Mesenchymal stem cell (in vitro differentiated cells and primary cell): ENCODE results near the gene KRT12.

Experiments
- DNase-seq: peaks from one replicate; pipeline ENCODE4 v3.0.0-alpha.2; 2013
- H2AFZ ChIP-seq: one replicate; pipeline ENCODE4 v1.6.1; 2013; ENCODE audit warnings: low read depth, mild to moderate bottlenecking, control low read depth, inconsistent platforms, low read length, moderate library complexity
- H2AK5ac ChIP-seq: 2 replicates; pipeline ENCODE4 v1.6.1; 2013; ENCODE audit warnings: low read length, moderate library complexity, mild to moderate bottlenecking, inconsistent platforms; ENCODE audit not compliant: severe bottlenecking
- H2BK120ac ChIP-seq: one replicate; pipeline ENCODE4 v1.6.1; 2013; ENCODE audit warnings: low read depth, mild to moderate bottlenecking, inconsistent platforms, low read length, moderate library complexity
- H2BK12ac ChIP-seq, 2 experiments: one replicate each; pipeline ENCODE4 v1.6.1; 2013; ENCODE audit warnings: inconsistent platforms in 2 of 2, low read length in 2 of 2, mild to moderate bottlenecking in 2 of 2, moderate library complexity in 2 of 2, control low read depth in 1 of 2
- H2BK15ac ChIP-seq: one replicate; pipeline ENCODE4 v1.6.1; 2013; ENCODE audit warnings: mild to moderate bottlenecking, low read depth, inconsistent platforms; ENCODE audit not compliant: poor library complexity, severe bottlenecking
- H2BK5ac ChIP-seq: 2 replicates; pipeline ENCODE4 v1.6.1; 2013; ENCODE audit warnings: low read depth, mild to moderate bottlenecking, low read length, control low read depth, inconsistent platforms; ENCODE audit not compliant: poor library complexity, severe bottlenecking
- H3K14ac ChIP-seq, 2 experiments: one replicate each; pipeline ENCODE4 v1.6.1; 2013; ENCODE audit warnings: inconsistent platforms in 2 of 2, low read length in 2 of 2, control low read depth in 1 of 2, mild to moderate bottlenecking in 1 of 2, moderate library complexity in 1 of 2
- H3K18ac ChIP-seq, 2 experiments: one replicate each; pipeline ENCODE4 v1.6.1; 2013; ENCODE audit warnings: inconsistent platforms in 2 of 2, low read length in 2 of 2, control low read depth in 1 of 2, low read depth in 1 of 2, mild to moderate bottlenecking in 1 of 2
- H3K23ac ChIP-seq, 2 experiments: one replicate each; pipeline ENCODE4 v1.6.1; 2013; ENCODE audit warnings: inconsistent platforms in 2 of 2, low read length in 2 of 2, mild to moderate bottlenecking in 2 of 2, moderate library complexity in 2 of 2, control low read depth in 1 of 2
- H3K27ac ChIP-seq: 2 replicates; pipeline ENCODE4 v1.5.1; 2013; ENCODE audit warnings: mild to moderate bottlenecking, moderate library complexity, low read length, control low read depth, inconsistent platforms; ENCODE audit not compliant: poor library complexity, severe bottlenecking
- H3K27me3 ChIP-seq, 2 experiments: 2 replicates each; pipeline versions ENCODE4 v1.6.1 to v1.7.0; 2013; ENCODE audit warnings: low read length in 2 of 2, mild to moderate bottlenecking in 2 of 2, moderate library complexity in 2 of 2, control low read depth in 1 of 2, inconsistent platforms in 1 of 2; ENCODE audit not compliant: control insufficient read depth in 1 of 2, insufficient read depth in 1 of 2
- H3K36me3 ChIP-seq, 2 experiments: 2 replicates each; pipeline versions ENCODE4 v1.6.1 to v1.7.0; 2013; ENCODE audit warnings: low read length in 2 of 2, control low read depth in 1 of 2, inconsistent platforms in 1 of 2, low read depth in 1 of 2, mild to moderate bottlenecking in 1 of 2; ENCODE audit not compliant: insufficient read depth in 2 of 2, control insufficient read depth in 1 of 2
- H3K4ac ChIP-seq, 2 experiments: one replicate each; pipeline ENCODE4 v1.6.1; 2013; ENCODE audit warnings: inconsistent platforms in 2 of 2, low read length in 2 of 2, mild to moderate bottlenecking in 2 of 2, moderate library complexity in 2 of 2, control low read depth in 1 of 2, low read depth in 1 of 2
- H3K4me1 ChIP-seq: 2 replicates; pipeline ENCODE4 v1.6.1; 2013; ENCODE audit warnings: low read depth, low read length, control low read depth; ENCODE audit not compliant: control insufficient read depth, insufficient read depth
- H3K4me2 ChIP-seq: 2 replicates; pipeline ENCODE4 v1.6.1; 2013; ENCODE audit warnings: low read length, mild to moderate bottlenecking, inconsistent platforms; ENCODE audit not compliant: poor library complexity, severe bottlenecking
- H3K4me3 ChIP-seq, 2 experiments: 2 replicates each; pipeline versions ENCODE4 v1.5.1 to v1.7.0; 2013; ENCODE audit warnings: low read length in 2 of 2, mild to moderate bottlenecking in 2 of 2, control low read depth in 1 of 2, low read depth in 1 of 2; ENCODE audit not compliant: insufficient read depth in 1 of 2
- H3K79me1 ChIP-seq: replicated peaks from 2 replicates; pipeline ENCODE4 v1.6.1; 2013; ENCODE audit warnings: mild to moderate bottlenecking, control low read depth, low read length, inconsistent platforms; ENCODE audit not compliant: poor library complexity, severe bottlenecking
- H3K9ac ChIP-seq: 2 replicates; pipeline ENCODE4 v1.7.0; 2013; ENCODE audit warnings: mild to moderate bottlenecking, low read length, moderate library complexity
- H3K9me3 ChIP-seq: 2 replicates; pipeline ENCODE4 v1.7.0; 2013; ENCODE audit warnings: mild to moderate bottlenecking, low read length; ENCODE audit not compliant: control insufficient read depth
- H4K8ac ChIP-seq: one replicate; pipeline ENCODE4 v1.6.1; 2013; ENCODE audit warnings: inconsistent platforms, mild to moderate bottlenecking, low read length, moderate library complexity
- H4K91ac ChIP-seq: one replicate; pipeline ENCODE4 v1.6.1; 2013; ENCODE audit warnings: mild to moderate bottlenecking, low read length, inconsistent platforms
- WGBS: methylation state at CpG from one replicate; pipeline ENCODE4 v1.1.7; 2013; ENCODE audit warnings: mixed read lengths; 5-methylcytosine and 5-hydroxymethylcytosine counted together

Gene KRT12

GRCh38 chr17:40895106-40895730 is 28.2 kb upstream of the KRT12 start:
- Histone ChIP-seq H2BK12ac (no peak overlapping the region), H2BK15ac (no peak overlapping the region), H3K4me2 (no peak overlapping the region), H3K27me3 (peaks cover 0 to 19% of the 10 kb centered on the region in 2 experiments), H3K36me3 (no peaks in the 10 kb centered on the region), H2AFZ (no peak overlapping the region), H3K18ac (no peak overlapping the region), H3K27ac (no peak overlapping the region), H2BK5ac (no peak overlapping the region), H2AK5ac (peak overlapping the region; percentile 83), H3K9me3 (no peaks in the 10 kb centered on the region), H3K14ac (no peak overlapping the region), H3K9ac (no peak overlapping the region), H3K4ac (no peak overlapping the region), H3K79me1 (no peaks in the 10 kb centered on the region), H3K4me3 (no peak overlapping the region), H4K8ac (no peak overlapping the region), H2BK120ac (no peak overlapping the region), H3K4me1 (peaks cover 4% of the 10 kb centered on the region), H4K91ac (no peak overlapping the region), H3K23ac (no peak overlapping the region)
- 79% methylated on average over 9 of the region's 9 CpGs for WGBS
- DNase-seq, result no peak

- 67% methylated on average over 1 of the region's 2 CpGs for WGBS
- H2AFZ ChIP-seq, result no peak overlapping the region
- H3K4me1 ChIP-seq, result peaks cover 2% of the 10 kb centered on the region
- H3K4ac ChIP-seq, result no peak overlapping the region
- H3K27ac ChIP-seq, result peak overlapping the region; percentile 23
- no peak overlapping the region for H3K9ac ChIP-seq
- H3K27me3 ChIP-seq, result peaks cover 0 to 12% of the 10 kb centered on the region in 2 experiments
- no peak overlapping the region for H2BK5ac ChIP-seq
- H2BK15ac ChIP-seq, result no peak overlapping the region
- H3K18ac ChIP-seq, result no peak overlapping the region
- H3K9me3 ChIP-seq, result no peaks in the 10 kb centered on the region
- H3K79me1 ChIP-seq, result no peaks in the 10 kb centered on the region
- H4K91ac ChIP-seq, result no peak overlapping the region
- no peak for DNase-seq
- no peak overlapping the region for H3K23ac ChIP-seq
- no peak overlapping the region for H2AK5ac ChIP-seq
- H2BK120ac ChIP-seq, result no peak overlapping the region
- H2BK12ac ChIP-seq, result no peak overlapping the region
- no peaks in the 10 kb centered on the region for H3K36me3 ChIP-seq
- no peak overlapping the region for H3K4me3 ChIP-seq
- no peak overlapping the region for H4K8ac ChIP-seq
- no peak overlapping the region for H3K4me2 ChIP-seq
- H3K14ac ChIP-seq, result no peak overlapping the region
Observed at GRCh38 chr17:40888196-40888720, 21.2 kb upstream of the KRT12 start.

- Histone ChIP-seq H2BK120ac (no peak overlapping the region), H2AFZ (no peak overlapping the region), H4K91ac (no peak overlapping the region), H3K79me1 (no peaks in the 10 kb centered on the region), H3K36me3 (no peaks in the 10 kb centered on the region), H3K4me2 (no peak overlapping the region), H3K4ac (no peak overlapping the region), H2BK15ac (no peak overlapping the region), H2AK5ac (peak overlapping the region; percentile 65), H3K4me3 (no peak overlapping the region), H3K14ac (no peak overlapping the region), H3K27ac (no peak overlapping the region), H3K27me3 (peaks cover 0 to 8% of the 10 kb centered on the region in 2 experiments), H3K9ac (no peak overlapping the region), H4K8ac (no peak overlapping the region), H3K23ac (no peak overlapping the region), H2BK5ac (no peak overlapping the region), H3K9me3 (no peaks in the 10 kb centered on the region), H2BK12ac (no peak overlapping the region), H3K4me1 (peaks cover 2% of the 10 kb centered on the region), H3K18ac (no peak overlapping the region)
- WGBS, result 68% methylated on average over 3 of the region's 3 CpGs
- peak; percentile 7 for DNase-seq
Observed at GRCh38 chr17:40886090-40886489, 19.1 kb upstream of the KRT12 start.

- Histone ChIP-seq H3K4ac (no peak within 1 kb of the TSS), H2AK5ac (peak within 1 kb of the TSS; percentile 65), H2BK5ac (no peak within 1 kb of the TSS), H2AFZ (no peak within 1 kb of the TSS), H3K27ac (no peak within 1 kb of the TSS), H2BK120ac (no peak within 1 kb of the TSS), H3K18ac (no peak within 1 kb of the TSS), H3K4me3 (no peak within 1 kb of the TSS), H4K91ac (no peak within 1 kb of the TSS), H3K9me3 (no peaks in the 10 kb centered on the region), H3K4me2 (no peak within 1 kb of the TSS), H3K79me1 (no peaks in the 10 kb centered on the region), H3K23ac (no peak within 1 kb of the TSS), H2BK15ac (no peak within 1 kb of the TSS), H2BK12ac (no peak within 1 kb of the TSS), H4K8ac (no peak within 1 kb of the TSS), H3K14ac (no peak within 1 kb of the TSS), H3K4me1 (peaks cover 2% of the 10 kb centered on the region), H3K27me3 (peaks cover 0 to 8% of the 10 kb centered on the region in 2 experiments), H3K36me3 (no peaks in the 10 kb centered on the region), H3K9ac (no peak within 1 kb of the TSS)
- whole genome bisulfite sequencing, result 88% methylated on average over 20 of the region's 23 CpGs
- no peak for DNase-seq
Observed at GRCh38 chr17:40884708-40885512, 17.9 kb upstream of the KRT12 start, which contains the start of gene KRT20. Gene KRT20, minus strand, starts transcription at chr17:40885242. Its CDS starts 57 bp downstream, at chr17:40885185.
